ENCODE data around the gene MAML3. TPM values are rescaled to one million over a fixed set of nuclear protein-coding genes. Genes with fewer than 3 reads are reported as not detected.

MAML3 gene
- total RNA-seq, 1 donor from 2014 or later: 59.4 TPM

DNA sequence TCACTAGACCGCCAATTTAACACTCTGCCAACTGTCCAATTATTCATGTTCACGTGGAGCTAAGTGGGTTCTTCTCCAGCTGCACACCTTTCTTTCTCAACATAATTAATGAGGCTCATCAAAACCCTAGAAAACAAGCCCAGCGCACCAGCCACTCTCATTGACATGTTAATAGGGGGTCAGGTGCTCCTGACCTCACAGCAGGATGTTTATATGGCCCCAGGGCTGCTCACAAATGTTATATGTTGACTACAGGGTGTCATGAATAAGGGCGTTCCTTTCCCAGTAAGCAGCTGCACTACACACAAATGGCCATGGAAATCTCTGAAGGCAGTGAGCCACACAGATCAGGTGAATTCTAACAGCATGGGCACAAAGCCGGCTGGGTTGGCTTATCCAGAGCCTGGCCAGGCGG, 278.6 kb downstream of the MAML3 start:
- TF ChIP-seq, protein P1, sequence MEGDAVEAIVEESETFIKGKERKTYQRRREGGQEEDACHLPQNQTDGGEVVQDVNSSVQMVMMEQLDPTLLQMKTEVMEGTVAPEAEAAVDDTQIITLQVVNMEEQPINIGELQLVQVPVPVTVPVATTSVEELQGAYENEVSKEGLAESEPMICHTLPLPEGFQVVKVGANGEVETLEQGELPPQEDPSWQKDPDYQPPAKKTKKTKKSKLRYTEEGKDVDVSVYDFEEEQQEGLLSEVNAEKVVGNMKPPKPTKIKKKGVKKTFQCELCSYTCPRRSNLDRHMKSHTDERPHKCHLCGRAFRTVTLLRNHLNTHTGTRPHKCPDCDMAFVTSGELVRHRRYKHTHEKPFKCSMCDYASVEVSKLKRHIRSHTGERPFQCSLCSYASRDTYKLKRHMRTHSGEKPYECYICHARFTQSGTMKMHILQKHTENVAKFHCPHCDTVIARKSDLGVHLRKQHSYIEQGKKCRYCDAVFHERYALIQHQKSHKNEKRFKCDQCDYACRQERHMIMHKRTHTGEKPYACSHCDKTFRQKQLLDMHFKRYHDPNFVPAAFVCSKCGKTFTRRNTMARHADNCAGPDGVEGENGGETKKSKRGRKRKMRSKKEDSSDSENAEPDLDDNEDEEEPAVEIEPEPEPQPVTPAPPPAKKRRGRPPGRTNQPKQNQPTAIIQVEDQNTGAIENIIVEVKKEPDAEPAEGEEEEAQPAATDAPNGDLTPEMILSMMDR (IDR thresholded peaks at IDR 0.05; ENCODE audit: partially characterized antibody, unreplicated experiment): no peak
- no peaks in the 10 kb centered on the region for H3K36me3 Mint-ChIP-seq (ENCODE audit: unreplicated experiment)
- peaks cover 10% of the 10 kb centered on the region for H3K9me3 Mint-ChIP-seq (ENCODE audit: unreplicated experiment)
- H3K4me1 Mint-ChIP-seq (ENCODE audit: low read depth, unreplicated experiment): peaks cover 35% of the 10 kb centered on the region
- peak overlapping the region; percentile 78 for H3K4me3 Mint-ChIP-seq (ENCODE audit: unreplicated experiment)
- peak overlapping the region; percentile 91 for H3K27ac Mint-ChIP-seq (ENCODE audit: unreplicated experiment)
- DNase-seq: peak; percentile 31
- H3K27me3 Mint-ChIP-seq (ENCODE audit: unreplicated experiment): peaks cover 10% of the 10 kb centered on the region

DNA sequence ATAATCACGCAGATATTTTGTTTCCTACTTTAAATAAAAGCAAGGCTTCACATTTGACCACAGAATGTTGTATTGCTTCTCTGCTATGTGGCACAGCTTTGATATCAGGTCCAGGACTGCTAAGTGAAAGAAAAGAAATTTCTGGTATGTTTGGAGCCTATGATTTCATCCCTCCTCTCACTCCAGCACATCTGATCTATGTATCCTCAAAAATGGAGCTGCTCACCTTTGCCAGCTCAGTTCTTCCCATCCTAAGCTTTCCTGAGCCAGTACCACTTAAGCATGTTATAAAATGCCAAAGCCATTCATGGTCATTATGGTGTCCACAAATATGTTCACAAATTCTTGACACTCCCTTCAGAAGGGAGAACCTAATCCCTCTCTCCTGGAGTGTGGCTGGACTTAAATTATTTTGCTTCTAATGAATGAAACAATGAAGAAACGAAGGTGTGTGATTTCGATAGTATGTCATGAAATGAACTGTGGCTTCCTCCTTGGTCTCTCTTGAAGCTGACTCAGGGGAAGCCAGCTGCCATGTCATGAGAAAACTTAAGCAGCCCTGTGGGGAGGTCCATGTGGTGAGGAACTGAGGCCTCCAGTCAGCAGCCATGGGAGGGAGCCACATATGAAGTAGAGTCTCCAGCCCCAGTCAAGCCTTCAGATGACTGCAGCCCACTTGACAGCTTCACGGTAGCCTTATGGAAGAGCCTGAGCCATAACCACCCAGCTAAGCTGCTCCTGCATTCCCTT, 280.7 kb downstream of the MAML3 start:
- H3K27ac Mint-ChIP-seq (ENCODE audit: unreplicated experiment): no peak overlapping the region
- H3K4me3 Mint-ChIP-seq (ENCODE audit: unreplicated experiment): no peak overlapping the region
- no peak for DNase-seq
- peaks cover 10% of the 10 kb centered on the region for H3K27me3 Mint-ChIP-seq (ENCODE audit: unreplicated experiment)
- H3K9me3 Mint-ChIP-seq (ENCODE audit: unreplicated experiment): peaks cover 12% of the 10 kb centered on the region
- peaks cover 42% of the 10 kb centered on the region for H3K4me1 Mint-ChIP-seq (ENCODE audit: low read depth, unreplicated experiment)
- no peaks in the 10 kb centered on the region for H3K36me3 Mint-ChIP-seq (ENCODE audit: unreplicated experiment)
- TF ChIP-seq, protein P1 (IDR thresholded peaks at IDR 0.05; ENCODE audit: partially characterized antibody, unreplicated experiment): no peak

DNA sequence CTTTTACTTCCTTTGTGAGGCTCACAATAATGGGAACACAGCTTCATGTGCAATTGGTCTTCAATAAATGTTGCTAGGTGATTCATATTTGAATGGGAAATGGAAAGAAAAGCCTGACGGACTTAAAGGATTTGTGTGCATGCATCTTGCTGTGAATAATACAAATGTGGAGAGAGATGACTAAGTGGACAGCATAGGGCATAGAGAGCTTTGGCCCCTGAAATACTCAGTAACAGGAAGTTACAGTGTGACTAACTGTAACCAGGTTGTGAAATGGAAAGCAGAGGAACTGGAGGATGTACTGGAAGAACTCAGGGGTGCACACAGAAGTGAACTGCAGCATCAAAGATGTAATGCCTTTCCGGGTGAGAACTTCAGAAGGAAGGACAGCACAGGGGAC, 281.7 kb downstream of the MAML3 start:
- no peak for DNase-seq
- H3K27me3 Mint-ChIP-seq (ENCODE audit: unreplicated experiment): peaks cover 7% of the 10 kb centered on the region
- H3K27ac Mint-ChIP-seq (ENCODE audit: unreplicated experiment): peak overlapping the region; percentile 19
- H3K4me1 Mint-ChIP-seq (ENCODE audit: low read depth, unreplicated experiment): peaks cover 40% of the 10 kb centered on the region
- no peak overlapping the region for H3K4me3 Mint-ChIP-seq (ENCODE audit: unreplicated experiment)
- peaks cover 10% of the 10 kb centered on the region for H3K9me3 Mint-ChIP-seq (ENCODE audit: unreplicated experiment)
- TF ChIP-seq, protein P1 (IDR thresholded peaks at IDR 0.05; ENCODE audit: partially characterized antibody, unreplicated experiment): no peak
- no peaks in the 10 kb centered on the region for H3K36me3 Mint-ChIP-seq (ENCODE audit: unreplicated experiment)

DNA sequence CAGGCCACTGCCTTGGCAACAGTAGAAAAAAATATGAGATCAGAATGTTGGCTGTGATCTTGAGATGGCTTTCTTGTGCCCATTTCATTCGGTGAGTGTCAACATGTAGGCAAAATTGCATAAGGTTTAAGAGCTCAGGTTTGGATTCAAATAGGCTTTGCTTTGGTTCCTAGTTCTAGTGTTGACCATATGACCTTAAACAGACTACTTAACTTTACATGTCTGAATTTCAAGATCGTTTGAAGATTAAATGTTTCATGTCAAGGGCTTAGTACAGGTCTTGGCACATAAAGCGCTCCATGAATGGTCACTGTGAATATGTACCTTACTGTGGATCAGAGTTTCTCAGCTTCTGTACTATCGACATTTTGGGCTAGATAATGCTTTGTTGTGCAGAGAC, 284.2 kb downstream of the MAML3 start:
- Mint-ChIP-seq H3K4me1 (ENCODE audit: low read depth, unreplicated experiment) (peaks cover 40% of the 10 kb centered on the region), H3K36me3 (ENCODE audit: unreplicated experiment) (peaks cover 7% of the 10 kb centered on the region), H3K9me3 (ENCODE audit: unreplicated experiment) (peaks cover 9% of the 10 kb centered on the region), H3K27me3 (ENCODE audit: unreplicated experiment) (peaks cover 5% of the 10 kb centered on the region), H3K27ac (ENCODE audit: unreplicated experiment) (no peak overlapping the region), H3K4me3 (ENCODE audit: unreplicated experiment) (no peak overlapping the region)
- TF ChIP-seq, protein P1 (IDR thresholded peaks at IDR 0.05; ENCODE audit: partially characterized antibody, unreplicated experiment): no peak
- no peak for DNase-seq

DNA sequence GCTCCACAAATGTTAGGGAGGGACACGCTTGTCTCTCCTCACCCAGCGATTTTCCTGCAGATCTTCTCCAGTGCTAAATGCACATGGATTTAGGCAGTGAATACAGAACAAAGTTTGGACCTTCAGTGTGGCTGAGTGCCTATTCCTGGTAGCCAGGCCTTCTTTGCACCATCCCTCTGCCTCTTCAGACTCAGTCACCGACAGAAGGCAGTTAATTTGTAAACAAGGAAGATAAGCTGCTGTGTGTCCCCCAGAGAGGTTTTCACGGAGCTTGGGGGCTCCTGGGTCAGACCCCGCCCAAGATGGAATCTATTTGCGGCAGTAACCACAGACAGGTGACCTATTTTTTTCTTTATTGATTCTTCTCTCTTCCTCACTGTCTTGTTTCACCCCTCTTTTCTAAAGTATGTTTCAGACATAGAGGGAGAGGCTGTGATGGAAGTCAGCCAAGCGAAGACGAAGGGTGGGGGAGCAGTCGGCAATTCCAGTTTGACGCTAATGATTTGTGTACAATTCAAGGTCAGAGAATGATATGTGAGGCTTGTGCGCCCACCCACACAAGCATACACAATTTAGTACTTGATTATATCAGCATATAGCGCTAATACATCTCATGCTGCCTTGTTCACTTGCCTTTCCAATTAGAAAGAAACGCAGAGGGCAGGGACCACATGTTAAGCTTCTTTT, 287.6 kb downstream of the MAML3 start:
- H3K27me3 Mint-ChIP-seq (ENCODE audit: unreplicated experiment): peaks cover 3% of the 10 kb centered on the region
- peak overlapping the region; percentile 76 for H3K27ac Mint-ChIP-seq (ENCODE audit: unreplicated experiment)
- peaks cover 11% of the 10 kb centered on the region for H3K9me3 Mint-ChIP-seq (ENCODE audit: unreplicated experiment)
- peaks cover 7% of the 10 kb centered on the region for H3K36me3 Mint-ChIP-seq (ENCODE audit: unreplicated experiment)
- H3K4me3 Mint-ChIP-seq (ENCODE audit: unreplicated experiment): no peak overlapping the region
- TF ChIP-seq, protein P1 (IDR thresholded peaks at IDR 0.05; ENCODE audit: partially characterized antibody, unreplicated experiment): no peak
- H3K4me1 Mint-ChIP-seq (ENCODE audit: low read depth, unreplicated experiment): peaks cover 39% of the 10 kb centered on the region
- no peak for DNase-seq
